ENCODE data around the gene PCNX3.
A peak's percentile ranks its signal among the peaks of the same experiment; 100 is the strongest.

PCNX3 gene

DNA sequence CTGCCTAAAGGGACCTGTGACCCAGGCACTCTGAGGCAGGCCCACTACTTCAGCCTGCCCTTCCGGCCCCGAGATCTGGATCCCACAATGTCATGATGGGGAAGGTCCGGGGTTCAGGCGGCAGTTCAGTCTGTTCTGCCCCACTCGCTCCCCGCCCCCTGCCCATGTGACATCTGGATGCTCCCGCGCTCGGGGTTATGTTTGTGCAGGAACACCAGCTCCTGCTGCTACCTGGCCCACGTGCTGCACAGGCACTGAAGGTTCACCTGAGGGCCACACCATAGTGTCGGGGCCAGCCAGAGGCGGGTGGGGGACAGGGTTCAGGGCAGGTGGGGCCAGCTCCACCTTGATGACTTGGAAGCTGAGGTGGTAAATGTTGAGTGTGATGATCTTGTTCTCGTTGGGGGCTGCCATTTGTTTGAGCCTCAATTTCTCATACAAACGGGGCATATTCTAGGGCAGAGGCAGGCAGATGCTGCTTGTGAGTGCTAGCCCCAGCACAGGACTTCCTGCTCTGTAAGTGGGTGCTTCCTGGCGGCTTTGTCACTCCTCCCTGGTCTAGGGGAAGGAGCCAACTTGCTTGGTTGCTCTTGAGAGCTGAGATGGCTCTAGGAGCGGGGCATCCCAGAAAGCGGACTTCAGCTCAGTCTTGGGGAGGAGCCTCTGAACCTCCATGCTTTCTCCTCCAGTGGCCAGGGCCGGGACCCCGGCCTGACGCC is 18.0 kb downstream of the PCNX3 start:
- Histone ChIP-seq H3K27ac (no peak overlapping the region), H3K4me3 (no peak overlapping the region)

GRCh38 chr11:65634109-65634436 is 18.5 kb downstream of the PCNX3 start:
- Histone ChIP-seq H3K4me3 (no peak overlapping the region), H3K27ac (no peak overlapping the region)

GRCh38 chr11:65634440-65634839 is 18.9 kb downstream of the PCNX3 start:
- no peak overlapping the region for H3K4me3 ChIP-seq
- H3K27ac ChIP-seq, result no peak overlapping the region

GRCh38 chr11:65634905-65635731 is 19.5 kb downstream of the PCNX3 start:
- H3K27ac ChIP-seq, result no peak overlapping the region
- no peak overlapping the region for H3K4me3 ChIP-seq

DNA sequence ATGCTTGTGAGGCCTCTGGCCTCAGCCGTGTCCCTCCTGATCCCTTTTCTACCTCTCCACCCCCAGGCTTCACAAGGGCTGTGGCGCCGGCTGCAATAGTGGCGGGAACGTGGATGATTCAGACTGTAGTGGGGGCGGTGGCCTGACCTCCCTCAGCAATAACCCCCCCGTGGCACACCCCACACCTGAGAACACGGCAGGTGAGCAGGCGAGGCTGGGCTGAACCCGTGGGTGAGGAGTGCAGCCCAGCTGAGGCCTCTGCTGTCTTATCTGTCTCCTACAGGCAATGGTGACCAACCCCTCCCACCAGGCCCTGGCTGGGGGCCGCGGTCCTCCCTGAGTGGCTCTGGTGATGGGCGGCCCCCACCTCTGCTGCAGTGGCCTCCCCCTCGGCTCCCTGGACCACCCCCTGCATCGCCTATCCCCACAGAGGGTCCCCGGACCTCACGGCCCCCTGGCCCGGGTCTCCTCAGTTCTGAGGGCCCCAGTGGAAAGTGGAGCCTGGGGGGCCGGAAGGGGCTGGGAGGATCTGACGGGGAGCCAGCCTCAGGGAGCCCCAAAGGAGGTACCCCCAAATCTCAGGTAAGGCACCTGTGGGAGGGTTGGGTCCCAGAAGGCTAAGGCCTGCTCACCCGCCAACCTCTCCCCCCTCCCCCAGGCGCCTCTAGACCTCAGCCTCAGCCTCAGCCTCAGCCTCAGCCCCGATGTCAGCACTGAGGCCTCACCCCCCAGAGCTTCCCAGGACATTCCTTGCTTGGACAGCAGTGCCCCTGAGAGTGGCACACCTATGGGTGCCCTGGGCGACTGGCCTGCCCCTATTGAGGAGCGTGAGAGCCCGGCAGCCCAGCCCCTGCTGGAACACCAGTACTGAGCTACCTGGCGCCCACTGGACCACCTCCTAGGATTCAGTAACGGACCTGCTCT is 20.8 kb downstream of the PCNX3 start:
- peak overlapping the region in 4 of 21 experiments; percentile 13 to 62 (median 44) for H3K27ac ChIP-seq
- no peak overlapping the region for H3K4me3 ChIP-seq

GRCh38 chr11:65637032-65637557 is 21.5 kb downstream of the PCNX3 start:
- peak overlapping the region in 12 of 21 experiments; percentile 13 to 97 (median 86) for H3K27ac ChIP-seq
- H3K4me3 ChIP-seq, result no peak overlapping the region

DNA sequence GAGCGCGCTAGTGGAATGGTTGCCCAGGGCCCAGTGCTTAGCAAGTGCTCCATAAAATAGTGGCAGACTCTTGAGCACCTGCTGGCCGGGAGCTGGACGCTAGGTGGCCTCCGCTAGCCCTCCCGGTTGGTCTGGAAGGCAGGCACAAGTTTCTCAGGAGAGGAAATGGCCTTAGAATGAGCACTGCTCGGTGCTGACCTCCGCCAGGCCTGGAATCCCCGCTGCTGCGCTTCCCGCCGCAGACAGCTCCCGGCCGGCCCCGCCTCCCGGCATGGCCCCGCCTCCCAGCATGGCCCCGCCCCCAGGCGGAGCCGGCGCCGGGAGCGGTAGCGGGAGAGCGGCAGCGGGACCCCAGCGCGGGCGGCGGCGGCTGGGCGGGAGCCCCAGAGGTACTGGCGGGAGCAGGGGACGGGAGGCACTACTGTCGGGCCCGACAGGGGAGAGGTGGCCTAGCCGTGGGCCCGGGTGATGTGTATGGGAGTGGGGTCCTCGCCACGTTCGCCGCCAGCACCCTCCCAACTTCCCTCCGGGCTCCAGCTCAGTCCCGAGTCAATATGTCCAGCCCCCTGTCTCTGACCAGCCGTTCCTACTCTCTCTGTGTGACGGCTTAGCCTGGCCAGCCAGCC is 22.3 kb downstream of the PCNX3 start, which contains the start of gene SIPA1:
Gene SIPA1, plus strand, starts transcription at position 308 of the 626 bp plus-strand sequence. CDS start 2,821 bp downstream, outside the sequence.
- H3K4me3 ChIP-seq, result peak within 1 kb of the TSS; percentile 48 to 82 (median 71)
- H3K27ac ChIP-seq, result peak within 1 kb of the TSS; percentile 47 to 98 (median 86)

- H3K27ac ChIP-seq, result peak overlapping the region in 16 of 21 experiments; percentile 74 to 98 (median 87)
- peak overlapping the region in 4 of 7 experiments; percentile 55 to 82 (median 70) for H3K4me3 ChIP-seq
These were observed 23.6 kb downstream of the PCNX3 start for GRCh38 chr11:65639228-65639597.

GRCh38 chr11:65639623-65640482 is 24.3 kb downstream of the PCNX3 start:
- Histone ChIP-seq H3K4me3 (peak overlapping the region; percentile 13 to 70 (median 33)), H3K27ac (peak overlapping the region in 20 of 21 experiments; percentile 70 to 98 (median 86))

DNA sequence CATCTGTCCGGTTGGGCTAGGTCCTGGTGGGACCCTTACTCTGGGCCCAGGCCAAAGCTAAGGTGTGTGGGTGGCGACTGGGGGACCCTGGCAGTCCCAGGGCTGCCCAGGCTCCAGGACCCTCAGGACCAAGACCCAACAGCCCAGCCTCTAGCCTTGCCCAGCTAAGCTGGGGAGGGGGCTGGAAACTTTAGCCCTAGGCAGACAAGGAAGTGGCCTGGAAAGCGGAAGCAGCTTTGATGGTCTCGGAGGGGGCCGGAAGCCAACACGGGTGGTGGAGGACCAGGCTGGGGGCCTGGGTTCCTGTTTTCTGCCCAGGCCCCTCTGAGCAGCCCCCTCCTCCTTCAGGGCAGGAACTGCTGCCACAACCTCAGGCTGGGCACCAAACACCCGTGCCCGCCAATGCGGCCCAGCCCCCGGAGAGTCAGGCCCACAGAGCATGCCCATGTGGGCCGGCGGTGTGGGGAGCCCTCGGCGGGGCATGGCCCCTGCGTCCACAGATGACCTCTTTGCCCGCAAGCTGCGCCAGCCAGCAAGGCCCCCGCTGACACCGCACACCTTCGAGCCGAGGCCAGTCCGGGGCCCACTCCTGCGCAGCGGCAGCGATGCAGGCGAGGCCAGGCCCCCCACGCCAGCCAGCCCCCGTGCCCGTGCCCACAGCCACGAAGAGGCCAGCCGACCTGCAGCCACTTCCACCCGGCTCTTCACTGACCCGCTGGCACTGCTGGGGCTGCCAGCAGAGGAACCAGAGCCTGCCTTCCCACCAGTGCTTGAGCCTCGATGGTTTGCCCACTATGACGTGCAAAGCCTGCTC is 25.1 kb downstream of the PCNX3 start:
- Histone ChIP-seq H3K4me3 (peak overlapping the region; percentile 13 to 70 (median 33)), H3K27ac (peak overlapping the region in 20 of 21 experiments; percentile 70 to 98 (median 86))

GRCh38 chr11:65641297-65642013 is 25.9 kb downstream of the PCNX3 start:
- peak overlapping the region; percentile 13 to 70 (median 33) for H3K4me3 ChIP-seq
- peak overlapping the region in 19 of 21 experiments; percentile 70 to 98 (median 86) for H3K27ac ChIP-seq

DNA sequence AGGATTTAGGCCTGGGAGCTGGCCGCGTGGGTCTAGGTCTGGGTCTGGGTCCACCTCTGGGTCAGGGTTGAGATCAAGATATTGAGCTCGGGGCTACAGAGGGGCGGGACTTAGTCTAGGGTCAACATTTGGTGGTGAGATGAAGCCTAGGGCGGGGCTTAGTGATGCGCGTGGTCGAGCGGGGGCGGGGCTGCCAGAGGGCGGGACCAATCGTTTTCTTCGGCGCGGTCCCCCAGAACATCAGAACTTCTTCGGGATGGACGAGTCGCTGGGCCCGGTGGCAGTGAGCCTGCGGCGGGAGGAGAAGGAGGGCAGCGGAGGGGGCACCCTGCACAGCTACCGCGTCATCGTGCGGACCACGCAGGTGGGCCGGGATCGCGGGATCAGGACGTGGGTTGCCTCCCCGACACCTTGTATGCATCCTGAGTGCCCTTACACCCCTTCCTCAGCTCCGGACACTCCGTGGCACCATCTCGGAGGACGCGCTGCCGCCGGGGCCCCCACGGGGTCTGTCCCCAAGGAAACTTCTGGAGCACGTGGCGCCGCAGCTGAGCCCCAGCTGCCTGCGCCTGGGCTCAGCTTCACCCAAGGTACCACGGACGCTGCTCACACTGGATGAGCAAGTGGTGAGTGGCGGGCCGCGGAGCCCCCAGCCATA is 26.6 kb downstream of the PCNX3 start:
- Histone ChIP-seq H3K4me3 (peak overlapping the region in 4 of 7 experiments; percentile 21 to 70 (median 44)), H3K27ac (peak overlapping the region in 9 of 21 experiments; percentile 80 to 97 (median 87))

DNA sequence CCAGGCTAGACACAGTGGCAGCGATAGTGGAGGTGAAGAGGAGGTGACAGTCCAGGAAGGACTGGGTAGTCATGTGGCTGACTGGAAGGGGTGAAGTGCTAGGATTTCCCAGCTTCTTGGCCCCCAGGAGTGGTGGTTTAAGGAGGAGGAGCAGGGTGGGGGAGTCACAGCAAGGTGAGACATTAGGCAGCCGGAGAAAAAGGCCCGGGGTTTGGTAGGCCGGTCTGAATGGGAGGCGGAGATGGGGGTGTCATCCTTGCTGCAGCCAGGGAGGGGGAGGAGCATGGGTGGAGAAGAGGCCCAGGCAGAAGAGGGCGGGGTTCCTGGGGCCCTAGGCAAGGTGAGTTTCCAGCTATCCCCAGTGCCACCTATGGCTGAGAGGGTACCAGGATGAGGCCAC is 28.4 kb downstream of the PCNX3 start:
- Histone ChIP-seq H3K27ac (no peak overlapping the region), H3K4me3 (no peak overlapping the region)

GRCh38 chr11:65644837-65645236 is 29.3 kb downstream of the PCNX3 start:
- peak overlapping the region in 3 of 21 experiments; percentile 3 to 21 (median 10) for H3K27ac ChIP-seq

DNA sequence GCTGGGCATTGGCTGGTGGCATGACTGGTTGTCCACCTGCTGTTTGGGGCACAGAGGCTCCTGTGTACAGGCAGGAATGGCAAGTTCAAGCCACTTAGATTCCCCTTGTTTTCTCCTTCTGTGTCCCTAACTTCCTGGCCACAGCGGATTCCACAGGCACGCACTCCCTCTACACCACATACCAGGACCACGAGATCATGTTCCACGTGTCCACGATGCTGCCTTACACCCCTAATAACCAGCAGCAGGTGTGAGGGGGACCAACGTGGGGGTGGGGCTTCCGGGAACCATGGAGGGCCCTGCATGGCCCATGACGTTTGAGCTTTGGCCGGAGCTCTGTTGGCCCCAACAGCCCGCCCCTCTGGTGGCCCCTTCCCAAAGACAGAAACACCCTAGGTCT is 30.1 kb downstream of the PCNX3 start:
- no peak overlapping the region for H3K4me3 ChIP-seq
- H3K27ac ChIP-seq, result no peak overlapping the region

More at GRCh38 chr11:65644837-65645236, 29.3 kb downstream of the PCNX3 start:
- no peak overlapping the region for H3K4me3 ChIP-seq
